Left renal cortex interstitium (tissue), 4 donors: ENCODE results near the gene INPP5K. TPM values are rescaled to one million over a fixed set of nuclear protein-coding genes. Genes with fewer than 3 reads are reported as not detected.
"Not testable (repeated sequence)": the region's sequence is repeated elsewhere in the genome, so short reads cannot be mapped to it uniquely, and the experiment has no call there.

Source experiments
- DNase-seq, 4 donors: peaks; one replicate each; pipeline ENCODE4 v3.0.0-alpha.2; 2013; ENCODE audit warnings: low read depth in 4 of 4, low spot score in 2 of 4, missing footprints in 1 of 4
- polyA plus RNA-seq, 4 donors: library from polyadenylated mRNA; unstranded; fragments of 120-200 nt; gene quantifications; one replicate each; pipeline ENCODE4 v1.2.1, GENCODE V29; 2013; ENCODE audit not compliant: insufficient read length in 4 of 4

INPP5K gene
- 10 to 100 TPM; 21.2 to 26.5 (median 22.6) TPM for polyA plus RNA-seq

GRCh38 chr17:1516388-1517161 lies at the start of gene INPP5K:
Gene INPP5K (minus strand): TSS chr17:1516612. CDS start chr17:1516499, 113 bp downstream.
- DNase-seq: peak; percentile 74 to 94 (median 92)

- no peak for DNase-seq
Measured at GRCh38 chr17:1565877-1566276, 49.5 kb upstream of the INPP5K start.

GRCh38 chr17:1563786-1564613 lies 47.6 kb upstream of the INPP5K start:
- DNase-seq: no peak

- not testable (repeated sequence) for DNase-seq
Measured at GRCh38 chr17:1563471-1563785, 47.0 kb upstream of the INPP5K start.

GRCh38 chr17:1562176-1562643 lies 45.8 kb upstream of the INPP5K start:
- DNase-seq: no peak

- DNase-seq: no peak
Measured at GRCh38 chr17:1561420-1562175, 45.2 kb upstream of the INPP5K start.

- no peak for DNase-seq
Measured at GRCh38 chr17:1560858-1561355, 44.5 kb upstream of the INPP5K start.

GRCh38 chr17:1560101-1560857 lies 43.9 kb upstream of the INPP5K start:
- DNase-seq: no peak

GRCh38 chr17:1559047-1560043 lies 42.9 kb upstream of the INPP5K start:
- DNase-seq: no peak

GRCh38 chr17:1558401-1558800 lies 42.0 kb upstream of the INPP5K start:
- no peak for DNase-seq

- DNase-seq: no peak
Measured at GRCh38 chr17:1557355-1558095, 41.1 kb upstream of the INPP5K start.

GRCh38 chr17:1555651-1556471 lies 39.4 kb upstream of the INPP5K start:
- no peak for DNase-seq

GRCh38 chr17:1554751-1555540 lies 38.5 kb upstream of the INPP5K start:
- no peak for DNase-seq

GRCh38 chr17:1553354-1554266 lies 37.2 kb upstream of the INPP5K start:
- DNase-seq: no peak

- no peak for DNase-seq
Measured at GRCh38 chr17:1552932-1553331, 36.5 kb upstream of the INPP5K start.
